B cell (primary cell): Measurements from ENCODE around the gene UBASH3B.

Source experiments
- EZH2 ChIP-seq: IDR thresholded peaks from 2 replicates; pipeline ENCODE4 v1.6.1; 2012; ENCODE audit warnings: borderline replicate concordance, low read depth, mild to moderate bottlenecking, moderate library complexity, low read length; ENCODE audit not compliant: insufficient read depth, poor library complexity, severe bottlenecking
- TF ChIP-seq, protein P1 (sequence below): fragments of 200-600 bp; IDR thresholded peaks from one replicate; pipeline ENCODE4 v1.8.0; 2022; ENCODE audit warnings: antibody characterized with exemption, mild to moderate bottlenecking

DNA sequence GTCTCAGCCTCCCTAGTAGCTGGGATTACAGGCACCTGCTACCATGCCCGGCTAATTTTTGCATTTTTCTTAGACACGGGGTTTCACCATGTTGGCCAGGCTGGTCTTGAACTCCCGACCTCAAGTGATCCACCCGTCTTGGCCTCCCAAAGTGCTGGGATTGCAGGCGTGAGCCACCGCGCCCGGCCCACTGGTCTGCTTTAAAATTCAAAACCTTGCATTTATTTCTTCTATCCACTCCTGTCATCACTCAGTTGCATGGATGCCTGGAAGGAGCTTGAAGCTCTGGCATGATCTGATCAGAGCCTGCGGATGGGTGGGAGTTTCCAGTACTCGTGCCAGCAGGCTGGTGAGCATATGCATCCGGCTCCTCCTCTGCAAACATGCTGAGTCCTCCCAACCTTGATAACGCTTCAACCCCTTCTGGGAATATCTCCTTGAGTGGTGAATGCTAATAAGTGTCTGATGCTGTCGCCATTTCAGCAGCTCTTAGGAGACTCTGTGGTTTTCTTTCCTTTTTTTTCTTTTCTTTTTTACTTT is 39.6 kb downstream of the UBASH3B start:
- TF ChIP-seq, protein P1, sequence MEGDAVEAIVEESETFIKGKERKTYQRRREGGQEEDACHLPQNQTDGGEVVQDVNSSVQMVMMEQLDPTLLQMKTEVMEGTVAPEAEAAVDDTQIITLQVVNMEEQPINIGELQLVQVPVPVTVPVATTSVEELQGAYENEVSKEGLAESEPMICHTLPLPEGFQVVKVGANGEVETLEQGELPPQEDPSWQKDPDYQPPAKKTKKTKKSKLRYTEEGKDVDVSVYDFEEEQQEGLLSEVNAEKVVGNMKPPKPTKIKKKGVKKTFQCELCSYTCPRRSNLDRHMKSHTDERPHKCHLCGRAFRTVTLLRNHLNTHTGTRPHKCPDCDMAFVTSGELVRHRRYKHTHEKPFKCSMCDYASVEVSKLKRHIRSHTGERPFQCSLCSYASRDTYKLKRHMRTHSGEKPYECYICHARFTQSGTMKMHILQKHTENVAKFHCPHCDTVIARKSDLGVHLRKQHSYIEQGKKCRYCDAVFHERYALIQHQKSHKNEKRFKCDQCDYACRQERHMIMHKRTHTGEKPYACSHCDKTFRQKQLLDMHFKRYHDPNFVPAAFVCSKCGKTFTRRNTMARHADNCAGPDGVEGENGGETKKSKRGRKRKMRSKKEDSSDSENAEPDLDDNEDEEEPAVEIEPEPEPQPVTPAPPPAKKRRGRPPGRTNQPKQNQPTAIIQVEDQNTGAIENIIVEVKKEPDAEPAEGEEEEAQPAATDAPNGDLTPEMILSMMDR: no peak
- TF ChIP-seq EZH2: no peak
